DND-41 (cell line): ENCODE data around the gene OR6C2.

Experiments used
- CTCF ChIP-seq: IDR thresholded peaks from 2 replicates; pipeline ENCODE4 v1.5.1; 2012; ENCODE audit warnings: borderline replicate concordance, low read length, moderate library complexity, mild to moderate bottlenecking; ENCODE audit not compliant: poor library complexity, severe bottlenecking; ENCODE audit errors: extremely low read depth
- EZH2 ChIP-seq: IDR thresholded peaks from 3 replicates; pipeline ENCODE4 v1.6.1; 2012; ENCODE audit warnings: borderline replicate concordance, low read depth, mild to moderate bottlenecking, moderate library complexity, low read length, inconsistent platforms; ENCODE audit not compliant: severe bottlenecking

GRCh38 chr12:55396326-55396725 is 47.5 kb upstream of the OR6C2 start:
- TF ChIP-seq CTCF (no peak), EZH2 (no peak)
